ENCODE measurements around the gene YTHDC2. TPM values are rescaled to one million over a fixed set of nuclear protein-coding genes. Genes with fewer than 3 reads are reported as not detected.

Gene YTHDC2
- total and polyA plus RNA-seq, 8 donors = 17.6 to 49.3 (median 40.5) TPM

GRCh38 chr5:113612060-113612496, 98.6 kb downstream of the YTHDC2 start:
- TF ChIP-seq CTCF (IDR thresholded peaks at IDR 0.05) = peak; percentile 44 to 56
- ATAC-seq = peak; percentile 88
- intact Hi-C loops (cut with DNase I) = no loop called here

GRCh38 chr5:113614191-113614590, 100.7 kb downstream of the YTHDC2 start:
- intact Hi-C loops (cut with DNase I) = no loop called here
- no peaks in the 10 kb centered on the region for H3K27me3 ChIP-seq
- no peaks in the 10 kb centered on the region for H3K9me3 ChIP-seq
- ATAC-seq (no peak), DNase-seq (no peak)
- no peak overlapping the region for H3K27ac ChIP-seq
- no peaks in the 10 kb centered on the region for H3K4me1 ChIP-seq
- H3K4me3 ChIP-seq = no peak overlapping the region
- TF ChIP-seq CTCF (IDR thresholded peaks at IDR 0.05) = no peak
- H3K36me3 ChIP-seq = no peaks in the 10 kb centered on the region

More at GRCh38 chr5:113612060-113612496, 98.6 kb downstream of the YTHDC2 start:
- peak in 1 of 4 donors; percentile 24 for DNase-seq
- H3K9me3 ChIP-seq = no peaks in the 10 kb centered on the region
- H3K36me3 ChIP-seq = no peaks in the 10 kb centered on the region
- H3K27me3 ChIP-seq = no peaks in the 10 kb centered on the region
- H3K27ac ChIP-seq = no peak overlapping the region
- H3K4me1 ChIP-seq = no peaks in the 10 kb centered on the region
- H3K4me3 ChIP-seq = no peak overlapping the region

GRCh38 chr5:113615708-113616107, 102.2 kb downstream of the YTHDC2 start:
- Histone ChIP-seq H3K27ac (no peak overlapping the region), H3K36me3 (no peaks in the 10 kb centered on the region), H3K27me3 (no peaks in the 10 kb centered on the region), H3K4me1 (no peaks in the 10 kb centered on the region), H3K4me3 (no peak overlapping the region), H3K9me3 (no peaks in the 10 kb centered on the region)
- intact Hi-C loops (cut with DNase I) = no loop called here
- ATAC-seq (no peak), DNase-seq (no peak)
- TF ChIP-seq CTCF (IDR thresholded peaks at IDR 0.05) = no peak

GRCh38 chr5:113617191-113617796, 103.8 kb downstream of the YTHDC2 start:
- Histone ChIP-seq H3K27ac (no peak overlapping the region), H3K4me3 (no peak overlapping the region), H3K9me3 (no peaks in the 10 kb centered on the region), H3K36me3 (no peaks in the 10 kb centered on the region), H3K4me1 (no peaks in the 10 kb centered on the region), H3K27me3 (no peaks in the 10 kb centered on the region)
- intact Hi-C loops (cut with DNase I) = no loop called here
- DNase-seq (peak in 1 of 4 donors; percentile 65), ATAC-seq (no peak)
- no peak for TF ChIP-seq CTCF (IDR thresholded peaks at IDR 0.05)

- Histone ChIP-seq H3K27me3 (peaks cover 0 to 4% of the 10 kb centered on the region in 2 donors), H3K9me3 (peaks cover 0 to 3% of the 10 kb centered on the region in 2 donors), H3K4me3 (no peak overlapping the region), H3K36me3 (no peaks in the 10 kb centered on the region), H3K27ac (no peak overlapping the region), H3K4me1 (no peaks in the 10 kb centered on the region)
- no peak for ATAC-seq
- DNase-seq = no peak
- intact Hi-C loops (cut with DNase I) = no loop called here
- TF ChIP-seq CTCF (IDR thresholded peaks at IDR 0.05) = no peak
Observed at GRCh38 chr5:113632996-113633395, 119.5 kb downstream of the YTHDC2 start.

Measured in left lung (tissue), 10 donors.